ENCODE measurements around the gene ATF1. TPM values are rescaled to one million over a fixed set of nuclear protein-coding genes. Genes with fewer than 3 reads are reported as not detected.

ATF1 gene
- total RNA-seq, 1 experiment from 2014 or later = 47.0 TPM

- H3K9me3 Mint-ChIP-seq (ENCODE audit: unreplicated experiment) = no peaks in the 10 kb centered on the region
- ChIA-PET POLR2A (interaction anchor here (0.6 to 0.8 kb wide), 7 partner anchors 63 to 372 kb away, joined by 3 to 10 read pairs (median 7); partner anchors contain the start of gene SLC11A2), CTCF (interaction anchor here (0.6 to 4.1 kb wide), 20 partner anchors 12 to 1014 kb away, joined by 3 to 88 read pairs (median 4); partner anchors contain the start of genes ATF1, DAZAP2, LETMD1 and SLC11A2)
- Histone ChIP-seq H3K4me1 (no peaks in the 10 kb centered on the region), H3K36me3 (ENCODE audit: control insufficient read depth, insufficient read depth, low read length) (no peaks in the 10 kb centered on the region), H3K4me3 (ENCODE audit: low read depth, low read length) (no peak overlapping the region), H3K9me3 (no peaks in the 10 kb centered on the region), H3K27me3 (replicated peaks; ENCODE audit: control insufficient read depth, insufficient read depth, low read length) (no peaks in the 10 kb centered on the region)
- peak overlapping the region; percentile 9 for H3K27ac Mint-ChIP-seq (ENCODE audit: unreplicated experiment)
- H3K36me3 Mint-ChIP-seq (ENCODE audit: insufficient read depth, unreplicated experiment) = no peaks in the 10 kb centered on the region
- TF ChIP-seq, protein P1, sequence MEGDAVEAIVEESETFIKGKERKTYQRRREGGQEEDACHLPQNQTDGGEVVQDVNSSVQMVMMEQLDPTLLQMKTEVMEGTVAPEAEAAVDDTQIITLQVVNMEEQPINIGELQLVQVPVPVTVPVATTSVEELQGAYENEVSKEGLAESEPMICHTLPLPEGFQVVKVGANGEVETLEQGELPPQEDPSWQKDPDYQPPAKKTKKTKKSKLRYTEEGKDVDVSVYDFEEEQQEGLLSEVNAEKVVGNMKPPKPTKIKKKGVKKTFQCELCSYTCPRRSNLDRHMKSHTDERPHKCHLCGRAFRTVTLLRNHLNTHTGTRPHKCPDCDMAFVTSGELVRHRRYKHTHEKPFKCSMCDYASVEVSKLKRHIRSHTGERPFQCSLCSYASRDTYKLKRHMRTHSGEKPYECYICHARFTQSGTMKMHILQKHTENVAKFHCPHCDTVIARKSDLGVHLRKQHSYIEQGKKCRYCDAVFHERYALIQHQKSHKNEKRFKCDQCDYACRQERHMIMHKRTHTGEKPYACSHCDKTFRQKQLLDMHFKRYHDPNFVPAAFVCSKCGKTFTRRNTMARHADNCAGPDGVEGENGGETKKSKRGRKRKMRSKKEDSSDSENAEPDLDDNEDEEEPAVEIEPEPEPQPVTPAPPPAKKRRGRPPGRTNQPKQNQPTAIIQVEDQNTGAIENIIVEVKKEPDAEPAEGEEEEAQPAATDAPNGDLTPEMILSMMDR (IDR thresholded peaks at IDR 0.05; ENCODE audit: insufficient read depth in 1 of 2, low read depth in 1 of 2, low read length in 1 of 2, severe bottlenecking in 1 of 2, unreplicated experiment in 1 of 2) = no peak
- H3K27me3 Mint-ChIP-seq (ENCODE audit: insufficient read depth, unreplicated experiment) = no peaks in the 10 kb centered on the region
- no TSS peak for BruUV-seq (replicated peaks)
- intact Hi-C loops (cut with micrococcal nuclease; ENCODE audit: unreplicated experiment) = loop anchor here (1.0 to 10.0 kb wide), 5 partner anchors 60 to 520 kb away; partner anchors contain the start of genes CELA1 and DAZAP2
- H3K4me3 Mint-ChIP-seq (ENCODE audit: unreplicated experiment) = peak overlapping the region; percentile 10
- no peak for DNase-seq
- no peaks in the 10 kb centered on the region for H3K4me1 Mint-ChIP-seq (ENCODE audit: low read depth, unreplicated experiment)
These were observed 61.0 kb downstream of the ATF1 start for GRCh38 chr12:50824914-50825313.

- Mint-ChIP-seq H3K27ac (ENCODE audit: unreplicated experiment) (peak overlapping the region; percentile 9), H3K4me1 (ENCODE audit: low read depth, unreplicated experiment) (no peaks in the 10 kb centered on the region), H3K36me3 (ENCODE audit: insufficient read depth, unreplicated experiment) (no peaks in the 10 kb centered on the region), H3K27me3 (ENCODE audit: insufficient read depth, unreplicated experiment) (no peaks in the 10 kb centered on the region), H3K9me3 (ENCODE audit: unreplicated experiment) (no peaks in the 10 kb centered on the region), H3K4me3 (ENCODE audit: unreplicated experiment) (peak overlapping the region; percentile 10)
- intact Hi-C loops (cut with micrococcal nuclease; ENCODE audit: unreplicated experiment) = loop anchor here (1.0 to 10.0 kb wide), 5 partner anchors 60 to 519 kb away; partner anchors contain the start of genes CELA1 and DAZAP2
- Histone ChIP-seq H3K27me3 (replicated peaks; ENCODE audit: control insufficient read depth, insufficient read depth, low read length) (no peaks in the 10 kb centered on the region), H3K4me1 (no peaks in the 10 kb centered on the region), H3K9me3 (no peaks in the 10 kb centered on the region), H3K36me3 (ENCODE audit: control insufficient read depth, insufficient read depth, low read length) (no peaks in the 10 kb centered on the region), H3K4me3 (ENCODE audit: low read depth, low read length) (no peak overlapping the region)
- ChIA-PET CTCF (interaction anchor here (0.6 to 4.1 kb wide), 24 partner anchors 12 to 1015 kb away, joined by 3 to 88 read pairs (median 4); partner anchors contain the start of genes ATF1, DAZAP2, DIP2B and LETMD1), POLR2A (interaction anchor here (0.6 to 0.8 kb wide), 8 partner anchors 63 to 373 kb away, joined by 3 to 10 read pairs (median 6); partner anchors contain the start of gene SLC11A2)
- DNase-seq = peak in 1 of 2 experiments; percentile 51
- TF ChIP-seq, protein P1 (IDR thresholded peaks at IDR 0.05; ENCODE audit: insufficient read depth in 1 of 2, low read depth in 1 of 2, low read length in 1 of 2, severe bottlenecking in 1 of 2, unreplicated experiment in 1 of 2) = peak; percentile 46 to 57
- BruUV-seq (replicated peaks) = no TSS peak
These were observed 61.5 kb downstream of the ATF1 start for GRCh38 chr12:50825372-50825838.

DNA sequence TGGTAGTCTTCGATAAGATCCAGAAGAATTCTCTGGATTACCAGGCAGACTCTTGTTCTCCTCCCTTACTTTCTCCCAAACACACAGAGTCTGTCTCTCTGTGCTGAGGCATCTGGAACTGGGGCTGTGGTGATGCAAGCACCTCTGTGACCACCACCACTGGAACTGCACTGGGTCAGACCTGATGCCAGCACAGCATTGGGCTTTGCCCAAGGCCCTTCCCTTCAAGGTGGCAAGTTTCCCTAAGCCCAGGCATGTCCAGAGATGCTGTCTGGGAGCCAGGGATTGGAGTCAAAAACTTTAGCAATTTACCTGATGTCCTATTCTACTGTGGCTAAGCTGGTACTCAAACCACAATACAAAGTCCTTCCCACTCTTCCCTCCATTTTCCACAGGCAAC is 64.2 kb downstream of the ATF1 start:
- ChIA-PET CTCF (interaction anchor here (1.6 to 4.1 kb wide), 2 partner anchors 159 to 199 kb away, joined by 8 to 67 read pairs; partner anchors contain the start of gene SLC11A2), POLR2A (no interaction called here)
- no peaks in the 10 kb centered on the region for H3K4me1 Mint-ChIP-seq (ENCODE audit: low read depth, unreplicated experiment)
- peaks cover 8% of the 10 kb centered on the region; the same call in 1 of the 2 replicates for H3K9me3 ChIP-seq
- H3K27me3 ChIP-seq (replicated peaks; ENCODE audit: control insufficient read depth, insufficient read depth, low read length) = no peaks in the 10 kb centered on the region
- H3K4me3 ChIP-seq (ENCODE audit: low read depth, low read length) = no peak overlapping the region
- no peaks in the 10 kb centered on the region for H3K4me1 ChIP-seq
- TF ChIP-seq, protein P1 (IDR thresholded peaks at IDR 0.05; ENCODE audit: insufficient read depth in 1 of 2, low read depth in 1 of 2, low read length in 1 of 2, severe bottlenecking in 1 of 2, unreplicated experiment in 1 of 2) = no peak
- H3K36me3 Mint-ChIP-seq (ENCODE audit: insufficient read depth, unreplicated experiment) = no peaks in the 10 kb centered on the region
- H3K9me3 Mint-ChIP-seq (ENCODE audit: unreplicated experiment) = peaks cover 27% of the 10 kb centered on the region
- no peak overlapping the region for H3K4me3 Mint-ChIP-seq (ENCODE audit: unreplicated experiment)
- intact Hi-C loops (cut with micrococcal nuclease; ENCODE audit: unreplicated experiment) = loop anchor here (10.0 kb wide), 2 partner anchors 407 to 517 kb away; partner anchors contain the start of genes CELA1 and DAZAP2
- peaks cover 4% of the 10 kb centered on the region for H3K27me3 Mint-ChIP-seq (ENCODE audit: insufficient read depth, unreplicated experiment)
- H3K27ac Mint-ChIP-seq (ENCODE audit: unreplicated experiment) = no peak overlapping the region
- H3K36me3 ChIP-seq (ENCODE audit: control insufficient read depth, insufficient read depth, low read length) = no peaks in the 10 kb centered on the region; the same call in 1 of the 2 replicates
- BruUV-seq (replicated peaks) = no TSS peak
- DNase-seq = no peak

All from Caco-2 (cell line).